ENCODE data around the gene SATL1.

- TF ChIP-seq POLR2A (IDR thresholded peaks at IDR 0.05) (no peak), POLR2AphosphoS5 (IDR thresholded peaks at IDR 0.05) (no peak)
- TF ChIP-seq, protein P1, sequence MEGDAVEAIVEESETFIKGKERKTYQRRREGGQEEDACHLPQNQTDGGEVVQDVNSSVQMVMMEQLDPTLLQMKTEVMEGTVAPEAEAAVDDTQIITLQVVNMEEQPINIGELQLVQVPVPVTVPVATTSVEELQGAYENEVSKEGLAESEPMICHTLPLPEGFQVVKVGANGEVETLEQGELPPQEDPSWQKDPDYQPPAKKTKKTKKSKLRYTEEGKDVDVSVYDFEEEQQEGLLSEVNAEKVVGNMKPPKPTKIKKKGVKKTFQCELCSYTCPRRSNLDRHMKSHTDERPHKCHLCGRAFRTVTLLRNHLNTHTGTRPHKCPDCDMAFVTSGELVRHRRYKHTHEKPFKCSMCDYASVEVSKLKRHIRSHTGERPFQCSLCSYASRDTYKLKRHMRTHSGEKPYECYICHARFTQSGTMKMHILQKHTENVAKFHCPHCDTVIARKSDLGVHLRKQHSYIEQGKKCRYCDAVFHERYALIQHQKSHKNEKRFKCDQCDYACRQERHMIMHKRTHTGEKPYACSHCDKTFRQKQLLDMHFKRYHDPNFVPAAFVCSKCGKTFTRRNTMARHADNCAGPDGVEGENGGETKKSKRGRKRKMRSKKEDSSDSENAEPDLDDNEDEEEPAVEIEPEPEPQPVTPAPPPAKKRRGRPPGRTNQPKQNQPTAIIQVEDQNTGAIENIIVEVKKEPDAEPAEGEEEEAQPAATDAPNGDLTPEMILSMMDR (IDR thresholded peaks at IDR 0.05), result no peak
Measured at GRCh38 chrX:85109235-85109634, 134.3 kb downstream of the SATL1 start.
